Left renal pelvis (tissue), 4 donors: ENCODE measurements around the gene UGT1A9. TPM values are rescaled to one million over a fixed set of nuclear protein-coding genes. Genes with fewer than 3 reads are reported as not detected.

Experiments
- DNase-seq, 4 donors: peaks; one replicate each; pipeline ENCODE4 v3.0.0-alpha.2; 2013; ENCODE audit warnings: low read depth in 4 of 4, low spot score in 3 of 4
- polyA plus RNA-seq, 4 donors: library from polyadenylated mRNA; unstranded; fragments of 120-200 nt; gene quantifications; one replicate each; pipeline ENCODE4 v1.2.1, GENCODE V29; 2013; ENCODE audit not compliant: insufficient read length in 4 of 4

UGT1A9 gene
- polyA plus RNA-seq, 4 donors: 0.18 to 6.1 (median 4.0) TPM

DNA sequence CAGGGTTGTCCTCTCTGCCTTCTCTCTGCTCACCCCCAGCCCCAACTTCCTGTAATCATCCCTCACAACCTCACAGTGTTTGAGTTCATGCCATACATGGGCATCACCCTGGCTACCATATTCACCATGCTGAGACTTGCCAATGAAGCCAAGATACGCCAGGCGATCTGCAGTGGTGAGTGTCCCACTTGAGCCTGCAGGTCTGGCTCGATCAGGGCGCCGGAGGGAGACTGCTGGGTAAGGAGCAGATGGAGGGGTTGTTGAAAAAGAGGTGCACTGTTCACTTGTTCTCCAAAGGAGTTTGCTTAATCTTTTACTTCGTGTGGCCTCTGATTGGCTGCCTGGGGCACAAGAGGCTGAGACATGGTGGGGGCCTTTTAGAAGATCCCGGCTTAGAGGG, 121.0 kb downstream of the UGT1A9 start:
- DNase-seq: no peak

- no peak for DNase-seq
These were observed 121.9 kb downstream of the UGT1A9 start for GRCh38 chr2:233793465-233794127.

DNA sequence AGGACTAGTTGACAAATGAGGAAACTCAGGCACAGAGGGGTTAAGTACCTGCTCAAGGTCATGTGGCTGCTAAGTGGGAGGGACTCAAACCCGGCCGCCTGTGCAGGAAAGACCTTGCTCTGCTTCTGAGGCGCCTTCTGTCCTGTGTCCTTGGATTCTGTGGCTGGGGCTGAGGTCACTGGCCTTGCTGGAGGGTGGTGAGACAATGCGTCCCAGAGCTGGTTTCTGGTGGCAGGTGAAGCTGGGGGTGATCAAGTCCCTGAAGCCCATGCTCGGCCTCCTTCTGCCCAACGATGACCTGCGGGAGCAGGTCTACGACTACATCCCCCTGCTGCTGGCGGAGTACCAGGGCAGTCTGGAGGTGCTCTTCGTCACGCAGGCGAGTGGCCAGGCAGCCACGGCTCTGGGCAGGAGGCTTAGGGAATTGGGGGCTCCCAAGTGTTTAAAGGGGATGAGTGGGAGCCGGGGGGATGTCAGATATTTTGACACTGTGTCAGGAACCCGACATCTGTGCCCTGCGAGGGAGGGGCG, 122.5 kb downstream of the UGT1A9 start:
- DNase-seq: no peak

- DNase-seq: no peak
These were observed 124.1 kb downstream of the UGT1A9 start for GRCh38 chr2:233795735-233796171.

DNA sequence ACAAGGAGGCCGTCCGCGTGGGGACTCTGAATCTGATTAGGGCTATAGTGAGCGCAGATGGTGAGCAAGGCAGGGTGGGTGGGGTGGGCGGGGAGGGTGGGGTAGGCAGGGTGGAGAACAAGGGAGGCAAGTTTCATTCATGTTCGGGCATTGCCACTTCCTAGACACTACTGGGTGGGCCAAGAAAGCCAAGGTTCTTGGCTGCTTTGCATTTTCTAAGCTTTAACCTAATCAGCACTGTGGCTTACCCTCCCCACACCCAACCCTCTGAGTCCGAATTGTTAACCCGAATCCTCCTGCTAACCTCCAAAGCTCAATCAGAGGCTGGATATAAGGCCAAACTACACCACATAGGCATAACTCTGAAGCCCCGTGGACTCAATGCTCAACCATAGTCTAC, 124.6 kb downstream of the UGT1A9 start:
- DNase-seq: no peak

GRCh38 chr2:233798335-233799086, 126.8 kb downstream of the UGT1A9 start:
- DNase-seq: no peak

- no peak for DNase-seq
These were observed 127.5 kb downstream of the UGT1A9 start for GRCh38 chr2:233799087-233799665.

GRCh38 chr2:233799716-233800115, 128.0 kb downstream of the UGT1A9 start:
- no peak for DNase-seq

DNA sequence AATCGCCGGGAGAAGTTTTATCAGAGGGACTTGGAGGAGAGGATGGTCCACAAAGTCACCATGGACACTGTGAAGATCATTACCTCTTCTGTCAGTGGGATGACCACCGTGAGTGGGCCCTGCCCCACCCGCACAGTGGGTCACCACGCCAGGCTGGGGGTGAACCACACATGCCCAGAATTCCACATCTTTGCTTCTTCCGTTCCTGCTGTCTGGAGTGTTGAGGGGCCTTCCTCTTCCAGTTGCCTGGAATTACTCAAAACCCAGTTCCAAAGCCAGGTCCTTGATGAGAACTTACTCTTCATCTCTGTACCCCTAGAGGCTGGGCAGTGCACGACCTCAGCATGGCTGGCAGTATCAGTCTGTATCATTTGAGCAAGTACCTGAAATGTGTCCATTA, 128.5 kb downstream of the UGT1A9 start:
- no peak for DNase-seq

DNA sequence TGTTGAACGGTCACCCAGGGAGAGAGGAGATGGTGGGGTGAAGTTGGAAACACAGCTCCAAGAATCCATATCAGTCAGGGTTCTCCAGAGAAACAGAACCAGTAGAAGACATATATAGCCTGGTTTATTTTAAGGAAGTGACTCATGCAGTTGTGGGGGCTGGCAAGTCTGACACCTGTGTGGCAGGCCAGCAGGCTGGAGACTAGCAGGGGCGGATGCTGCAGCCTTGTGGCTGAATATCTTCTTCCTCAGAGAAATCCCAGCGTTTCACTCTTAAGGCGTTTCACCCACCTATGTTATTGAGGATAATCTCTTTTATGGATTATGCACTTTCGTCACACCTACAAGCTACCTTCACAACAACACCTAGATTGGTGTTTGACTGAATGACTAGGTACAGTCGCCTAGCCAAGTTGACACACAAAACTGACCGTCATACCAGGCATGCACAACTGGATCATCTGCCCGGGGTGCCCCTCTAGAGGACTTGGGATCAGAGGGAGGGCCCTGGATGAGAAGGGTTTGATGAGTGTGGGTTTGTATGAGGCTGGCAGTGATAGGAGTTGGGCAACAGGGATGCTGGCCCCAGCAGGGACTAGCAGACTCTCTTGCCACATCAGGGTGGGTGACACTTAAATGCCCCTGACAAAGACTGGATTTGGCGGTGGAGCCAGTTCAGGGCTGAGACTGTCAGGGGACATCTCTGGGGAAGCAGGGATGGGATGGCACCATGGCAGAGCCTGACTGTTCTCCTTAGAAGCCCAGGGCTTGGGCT, 129.8 kb downstream of the UGT1A9 start:
- no peak for DNase-seq

- DNase-seq: no peak
These were observed 130.6 kb downstream of the UGT1A9 start for GRCh38 chr2:233802132-233802815.

GRCh38 chr2:233803292-233803911, 131.7 kb downstream of the UGT1A9 start:
- DNase-seq: no peak

DNA sequence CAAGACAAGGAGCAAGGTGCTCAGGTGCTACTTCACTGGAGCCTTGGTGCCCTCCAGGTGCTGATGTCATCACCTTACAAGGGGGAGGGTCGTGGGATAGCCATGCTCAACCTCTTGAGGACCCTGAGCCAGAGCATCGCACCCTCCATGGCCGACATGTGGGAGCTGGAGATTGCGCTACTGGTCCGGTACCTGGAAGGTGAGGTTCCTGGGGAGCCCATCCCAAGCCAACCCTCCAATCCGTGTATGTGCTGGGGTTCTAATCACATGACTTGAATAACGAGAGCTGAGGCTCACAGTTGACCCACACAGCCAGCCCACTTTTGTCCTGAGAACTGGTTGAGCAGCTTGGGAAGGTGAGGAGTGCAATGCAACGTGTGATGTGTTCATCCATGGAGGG, 132.3 kb downstream of the UGT1A9 start:
- DNase-seq: no peak

GRCh38 chr2:233807215-233807865, 135.6 kb downstream of the UGT1A9 start:
- DNase-seq: no peak

DNA sequence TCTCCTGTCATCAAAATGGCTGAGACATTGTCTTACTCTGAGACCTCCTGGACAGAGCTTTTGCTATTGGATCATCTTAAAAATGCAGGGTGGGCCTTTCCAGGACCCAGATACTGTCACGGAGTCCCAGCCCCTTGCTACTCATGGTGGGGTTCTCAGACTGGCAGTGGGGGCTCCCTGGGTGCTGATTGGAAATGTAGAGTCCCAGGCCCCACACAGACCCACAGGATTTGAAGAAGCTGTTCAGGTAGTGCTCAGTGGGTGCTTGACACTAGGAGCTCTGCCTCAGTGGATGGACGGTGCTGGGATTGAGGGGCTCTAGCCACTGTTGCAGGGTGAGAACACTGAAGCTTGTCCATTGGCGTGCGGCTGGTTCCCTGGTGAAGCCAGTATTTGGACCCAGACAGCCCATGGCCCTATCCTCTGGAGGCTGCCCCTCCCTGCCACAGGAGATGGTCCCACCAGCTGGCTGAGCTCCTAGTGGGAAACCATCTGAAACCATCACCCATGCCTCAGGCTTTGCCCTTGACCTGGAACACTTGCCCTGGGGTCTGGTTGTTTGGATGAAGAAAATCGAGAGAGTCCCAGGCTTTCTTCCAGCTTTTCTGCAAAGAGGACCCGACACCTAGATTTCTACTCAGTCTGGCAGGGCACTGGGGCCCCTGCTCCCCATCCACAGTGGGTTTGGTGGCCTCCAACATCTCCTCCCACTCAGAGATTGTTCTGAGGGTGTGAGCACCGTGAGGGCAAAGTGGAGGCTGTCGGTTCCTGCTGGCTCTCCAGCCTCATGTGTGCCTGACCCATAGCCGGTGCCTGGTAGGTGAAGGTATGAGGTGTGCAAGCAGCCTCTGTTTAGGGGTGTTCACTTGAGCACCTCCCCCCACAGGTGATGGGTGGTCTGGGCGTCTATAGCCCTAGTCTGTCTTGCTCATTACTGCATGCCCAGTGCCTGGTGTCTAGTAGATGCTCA, 136.6 kb downstream of the UGT1A9 start:
- DNase-seq: no peak

DNA sequence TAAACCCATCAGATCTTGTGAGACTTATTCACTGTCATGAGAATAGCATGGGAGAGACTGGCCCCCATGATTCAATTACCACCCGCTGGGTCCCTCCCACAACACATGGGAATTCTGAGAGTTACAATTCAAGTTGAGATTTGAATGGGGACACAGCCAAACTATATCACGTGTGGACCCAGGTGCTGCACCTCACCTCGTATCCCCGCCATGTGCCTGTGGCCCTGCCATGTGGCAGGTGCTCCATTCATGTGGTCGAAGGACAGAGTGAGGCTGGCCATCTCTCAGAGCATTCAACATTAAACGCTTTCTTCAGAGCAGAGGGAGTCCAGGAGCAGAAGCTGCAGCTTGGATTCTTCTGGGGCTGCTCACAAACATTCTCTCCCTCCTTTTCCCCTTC, 138.7 kb downstream of the UGT1A9 start:
- DNase-seq: no peak

- DNase-seq: no peak
These were observed 139.4 kb downstream of the UGT1A9 start for GRCh38 chr2:233811087-233811486.

DNA sequence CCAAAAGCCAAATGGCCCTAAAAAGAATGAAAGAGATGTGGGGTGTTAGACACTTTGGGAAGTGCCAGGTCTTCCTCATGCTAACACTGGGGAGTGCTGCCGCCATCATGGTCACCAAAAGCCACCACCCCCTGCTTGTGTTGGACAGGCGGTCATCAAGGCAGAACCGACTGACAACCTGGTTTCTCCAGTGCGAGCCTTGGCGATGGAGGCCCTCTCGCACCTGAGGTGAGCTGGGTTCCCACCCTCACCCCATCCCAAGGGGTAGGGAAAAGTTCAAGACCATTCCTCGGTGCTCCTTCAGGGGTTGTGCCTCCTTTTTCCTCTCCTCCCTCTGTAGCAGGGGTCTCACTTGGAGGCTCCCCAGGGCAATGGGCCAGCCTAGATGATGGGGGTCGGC, 140.0 kb downstream of the UGT1A9 start:
- DNase-seq: no peak
